Right atrium auricular region (tissue), 2 donors: ENCODE results near the gene GALNT12. TPM values are rescaled to one million over a fixed set of nuclear protein-coding genes. Genes with fewer than 3 reads are reported as not detected.

Source experiments
- DNase-seq: peaks from one replicate; pipeline ENCODE4 v3.0.0-alpha.2; 2019; ENCODE audit warnings: low spot score
- H3K27ac ChIP-seq, 2 donors: fragments of 200-600 bp; sonication (generic); 1 replicate in 1 of 2; 2 replicates in 1 of 2; pipeline ENCODE4 v1.5.1; 2016 to 2019
- H3K27me3 ChIP-seq, 2 donors: fragments of 200-600 bp; sonication (generic); one replicate each; pipeline versions ENCODE4 v1.5.1 to v1.6.0; 2017 to 2019
- H3K36me3 ChIP-seq: fragments of 200-600 bp; sonication (generic); one replicate; pipeline ENCODE4 v1.5.1; 2016
- H3K4me1 ChIP-seq, 2 donors: fragments of 200-600 bp; sonication (generic); one replicate each; pipeline versions ENCODE4 v1.5.1 to v1.6.0; 2017 to 2019
- H3K4me3 ChIP-seq, 2 donors: fragments of 200-600 bp; sonication (generic); 1 replicate in 1 of 2; 2 replicates in 1 of 2; pipeline ENCODE4 v1.5.1; 2017 to 2019; ENCODE audit warnings: mild to moderate bottlenecking in 1 of 2, moderate library complexity in 1 of 2
- H3K9me3 ChIP-seq, 2 donors: fragments of 200-600 bp; sonication (generic); one replicate each; pipeline ENCODE4 v1.5.1; 2019
- total RNA-seq, 2 donors: library from RNA; depleted of rRNA; stranded (reverse); fragments of >200 nt; gene quantifications; one replicate each; pipeline ENCODE4 v1.1.0, GENCODE V29; 2016
- TF ChIP-seq, protein P1 (sequence below), 2 donors: fragments of 200-600 bp; sonication (generic); IDR thresholded peaks; one replicate each; pipeline ENCODE4 v1.5.1; 2019; ENCODE audit warnings: antibody characterized with exemption in 2 of 2

The GALNT12 gene
- total RNA-seq, 2 donors from 2014 or later, result 0.33 to 2.7 TPM

DNA sequence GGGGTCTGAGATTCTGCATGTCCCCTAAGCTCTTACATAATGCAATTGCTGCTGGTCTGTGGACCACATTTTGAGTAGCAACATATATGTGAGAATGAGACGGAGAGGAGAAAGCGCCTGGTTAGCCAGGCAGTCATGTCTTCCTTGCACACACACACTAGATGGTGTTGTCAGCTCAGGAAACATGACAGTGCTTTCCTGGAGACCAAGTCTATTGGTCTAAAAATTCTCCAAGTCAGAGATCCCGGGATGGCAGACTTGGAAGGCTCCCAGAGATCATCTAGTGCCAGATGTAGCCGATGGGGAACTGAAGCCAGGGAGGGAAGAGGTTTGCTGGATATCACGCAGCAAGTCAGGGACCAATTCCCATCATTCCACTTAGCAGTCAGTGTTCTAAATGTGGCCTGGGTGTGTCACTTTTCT, 53.4 kb downstream of the GALNT12 start:
- TF ChIP-seq, protein P1, sequence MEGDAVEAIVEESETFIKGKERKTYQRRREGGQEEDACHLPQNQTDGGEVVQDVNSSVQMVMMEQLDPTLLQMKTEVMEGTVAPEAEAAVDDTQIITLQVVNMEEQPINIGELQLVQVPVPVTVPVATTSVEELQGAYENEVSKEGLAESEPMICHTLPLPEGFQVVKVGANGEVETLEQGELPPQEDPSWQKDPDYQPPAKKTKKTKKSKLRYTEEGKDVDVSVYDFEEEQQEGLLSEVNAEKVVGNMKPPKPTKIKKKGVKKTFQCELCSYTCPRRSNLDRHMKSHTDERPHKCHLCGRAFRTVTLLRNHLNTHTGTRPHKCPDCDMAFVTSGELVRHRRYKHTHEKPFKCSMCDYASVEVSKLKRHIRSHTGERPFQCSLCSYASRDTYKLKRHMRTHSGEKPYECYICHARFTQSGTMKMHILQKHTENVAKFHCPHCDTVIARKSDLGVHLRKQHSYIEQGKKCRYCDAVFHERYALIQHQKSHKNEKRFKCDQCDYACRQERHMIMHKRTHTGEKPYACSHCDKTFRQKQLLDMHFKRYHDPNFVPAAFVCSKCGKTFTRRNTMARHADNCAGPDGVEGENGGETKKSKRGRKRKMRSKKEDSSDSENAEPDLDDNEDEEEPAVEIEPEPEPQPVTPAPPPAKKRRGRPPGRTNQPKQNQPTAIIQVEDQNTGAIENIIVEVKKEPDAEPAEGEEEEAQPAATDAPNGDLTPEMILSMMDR (IDR thresholded peaks at IDR 0.05), result peak; percentile 29 to 82
- no peaks in the 10 kb centered on the region for H3K27me3 ChIP-seq
- H3K4me3 ChIP-seq, result no peak overlapping the region
- H3K4me1 ChIP-seq, result peaks cover 0 to 59% of the 10 kb centered on the region in 2 donors
- peak overlapping the region in 1 of 2 donors; percentile 75 for H3K27ac ChIP-seq
- H3K9me3 ChIP-seq, result no peaks in the 10 kb centered on the region
- H3K36me3 ChIP-seq, result no peaks in the 10 kb centered on the region
- peak; percentile 88 for DNase-seq

DNA sequence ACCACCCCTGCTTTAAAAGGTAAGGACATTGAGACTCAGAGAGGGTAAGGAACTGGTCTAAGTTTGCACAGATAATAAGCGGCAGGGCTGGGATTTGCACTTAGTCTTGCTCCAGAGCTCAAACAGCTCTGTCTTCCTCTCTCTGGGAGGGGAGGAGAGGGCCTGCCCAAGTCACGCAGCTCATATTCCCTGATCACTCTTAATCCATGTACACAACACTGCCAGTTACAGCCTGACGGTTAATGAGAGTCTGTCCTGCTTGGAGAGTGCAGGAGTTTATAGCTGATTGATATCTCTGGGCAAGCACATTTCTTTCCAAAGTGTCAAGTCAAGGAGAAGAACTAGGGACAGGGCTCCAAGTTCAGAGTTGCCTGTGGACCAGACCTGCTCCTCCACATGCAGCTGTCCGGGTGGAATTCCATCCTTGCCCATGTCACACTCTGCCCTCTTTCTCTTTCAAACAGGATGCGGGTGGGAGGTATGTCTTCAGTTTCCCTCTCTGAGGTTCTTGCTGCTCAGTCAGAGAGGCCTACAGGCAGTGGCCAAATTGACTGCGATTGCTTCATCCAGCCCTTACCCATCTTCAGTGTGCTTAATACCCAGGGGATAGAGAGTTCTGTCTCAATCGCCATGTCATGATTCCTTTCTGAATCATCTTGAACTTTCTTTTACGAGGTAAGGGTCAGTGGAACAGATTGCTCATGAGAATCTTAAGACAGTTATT, 54.5 kb downstream of the GALNT12 start:
- H3K4me1 ChIP-seq, result peaks cover 0 to 69% of the 10 kb centered on the region in 2 donors
- H3K36me3 ChIP-seq, result no peaks in the 10 kb centered on the region
- no peaks in the 10 kb centered on the region for H3K27me3 ChIP-seq
- TF ChIP-seq, protein P1 (IDR thresholded peaks at IDR 0.05), result no peak
- DNase-seq, result no peak
- peak overlapping the region; percentile 21 to 75 for H3K27ac ChIP-seq
- no peak overlapping the region for H3K4me3 ChIP-seq
- no peaks in the 10 kb centered on the region for H3K9me3 ChIP-seq

DNA sequence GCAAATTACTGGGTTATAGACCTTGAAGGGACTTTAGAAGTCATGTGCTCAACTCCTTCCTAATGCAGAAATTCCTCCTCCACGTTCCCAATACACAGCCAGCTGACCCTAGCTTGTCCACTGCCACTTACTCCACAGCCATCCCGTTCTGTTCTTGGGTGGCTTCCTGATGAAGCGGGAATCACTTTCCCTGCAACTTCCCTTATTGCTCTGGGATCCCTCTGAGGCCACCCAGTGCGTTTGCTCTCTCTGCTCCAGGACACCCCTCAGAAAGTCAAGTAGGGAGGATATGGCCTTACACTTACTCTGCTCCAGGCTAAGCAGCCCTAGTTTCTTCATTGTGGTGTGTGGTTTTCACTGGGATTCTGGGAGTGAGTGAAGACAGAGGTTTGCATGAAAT, 55.5 kb downstream of the GALNT12 start:
- Histone ChIP-seq H3K9me3 (no peaks in the 10 kb centered on the region), H3K36me3 (no peaks in the 10 kb centered on the region), H3K4me3 (no peak overlapping the region), H3K27ac (peak overlapping the region in 1 of 2 donors; percentile 75), H3K27me3 (no peaks in the 10 kb centered on the region), H3K4me1 (peaks cover 0 to 76% of the 10 kb centered on the region in 2 donors)
- TF ChIP-seq, protein P1 (IDR thresholded peaks at IDR 0.05), result no peak
- DNase-seq, result no peak

DNA sequence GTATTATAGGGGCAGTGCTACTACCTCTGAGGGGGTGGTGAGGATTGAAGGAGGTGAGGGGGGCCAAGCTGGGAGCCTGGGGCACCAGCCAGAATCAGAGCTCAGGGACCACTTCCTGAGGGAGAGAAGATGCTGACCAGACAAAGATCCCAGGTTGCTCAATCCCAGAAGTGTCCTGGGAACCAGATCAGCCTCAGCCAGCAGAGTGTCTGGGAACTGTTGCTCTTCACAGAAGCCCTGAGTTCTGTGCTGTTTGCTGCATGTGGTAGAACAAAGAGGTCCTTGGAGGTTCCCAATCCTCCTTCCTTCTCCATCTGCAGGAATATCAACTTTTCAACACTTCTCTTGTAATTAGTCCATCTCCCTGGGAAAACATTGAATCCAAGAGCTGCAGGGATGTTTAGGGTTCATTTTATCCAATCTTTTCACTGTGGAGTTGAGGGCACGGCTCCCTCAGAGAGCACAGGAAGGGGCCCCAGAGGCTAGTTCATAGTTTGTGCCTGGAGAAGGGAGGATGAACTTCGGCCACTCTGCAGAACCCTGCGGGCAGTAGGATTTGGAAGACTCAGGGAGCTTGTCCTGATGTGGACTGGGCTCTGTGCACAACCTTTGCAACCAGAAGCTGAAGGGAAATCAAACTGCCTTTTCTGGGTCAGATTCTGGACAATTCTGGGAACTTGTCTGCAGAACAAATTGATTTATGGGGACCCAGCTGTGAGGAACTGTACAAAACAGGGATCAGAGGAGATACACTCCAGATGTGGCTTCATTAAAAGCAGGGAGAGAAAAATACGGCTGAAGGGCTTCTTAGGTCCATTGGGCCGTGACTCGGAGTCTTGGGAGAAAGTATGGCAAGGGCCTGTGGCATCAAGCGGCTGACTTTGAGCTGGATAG, 57.1 kb downstream of the GALNT12 start:
- no peak for DNase-seq
- no peaks in the 10 kb centered on the region for H3K9me3 ChIP-seq
- peaks cover 0 to 81% of the 10 kb centered on the region in 2 donors for H3K4me1 ChIP-seq
- H3K27me3 ChIP-seq, result no peaks in the 10 kb centered on the region
- peak overlapping the region in 1 of 2 donors; percentile 75 for H3K27ac ChIP-seq
- no peak overlapping the region for H3K4me3 ChIP-seq
- H3K36me3 ChIP-seq, result no peaks in the 10 kb centered on the region
- TF ChIP-seq, protein P1 (IDR thresholded peaks at IDR 0.05), result no peak

DNA sequence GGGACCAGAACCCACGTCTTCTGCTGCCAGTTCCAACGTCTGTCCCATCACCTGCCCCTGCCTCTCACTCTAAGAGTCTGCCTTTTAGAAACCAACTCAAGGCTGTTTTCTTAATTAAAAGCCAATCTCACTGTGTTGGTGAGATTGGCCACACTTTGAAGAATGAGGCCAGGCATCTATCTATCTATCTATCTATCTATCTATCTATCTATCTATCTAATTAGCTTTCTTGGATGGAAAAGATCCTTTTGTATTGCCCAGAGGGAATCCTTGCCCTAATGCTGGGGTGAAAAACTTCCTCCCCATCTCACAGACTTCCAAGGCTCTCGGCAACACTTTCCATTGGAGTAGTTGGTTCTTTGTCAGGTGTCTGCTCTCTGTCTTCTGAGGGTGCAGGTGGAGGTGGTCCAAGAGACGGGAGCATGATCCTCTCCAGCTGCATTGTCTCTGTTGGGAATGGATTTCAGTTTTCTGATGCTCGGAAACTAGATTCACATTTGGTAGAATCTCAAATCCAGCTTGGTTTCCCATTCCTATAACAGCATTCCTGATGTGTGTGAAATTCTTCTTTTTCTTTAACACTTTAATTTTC, 57.9 kb downstream of the GALNT12 start:
- H3K4me3 ChIP-seq, result no peak overlapping the region
- TF ChIP-seq, protein P1 (IDR thresholded peaks at IDR 0.05), result no peak
- DNase-seq, result no peak
- no peaks in the 10 kb centered on the region for H3K36me3 ChIP-seq
- H3K27me3 ChIP-seq, result no peaks in the 10 kb centered on the region
- H3K27ac ChIP-seq, result peak overlapping the region in 1 of 2 donors; percentile 75
- peaks cover 0 to 81% of the 10 kb centered on the region in 2 donors for H3K4me1 ChIP-seq
- no peaks in the 10 kb centered on the region for H3K9me3 ChIP-seq
